PC-3 (cell line): Measurements from ENCODE around the gene TEX26. TPM values are rescaled to one million over a fixed set of nuclear protein-coding genes. Genes with fewer than 3 reads are reported as not detected.

Source experiments
- ATAC-seq: fragments of 200-7000 bp; cut with Tn5 transposase; 2 replicates; pipeline ENCODE4 v1.9.1; 2020; ENCODE audit warnings: mild to moderate bottlenecking, moderate library complexity
- BruUV-seq: library from RNA; stranded (reverse); fragments of 400-500 nt; replicated peaks from 2 replicates; lab custom pipeline; 2021; lab: Mats Ljungman, UMichigan
- CTCF ChIA-PET: fragments of 300-600 bp; sonication (Branson Sonifier 250); formaldehyde crosslinking; loops from one replicate; lab custom pipeline; 2022; ENCODE audit warnings: antibody characterized with exemption; lab: Charles Lee
- POLR2A ChIA-PET: fragments of 300-600 bp; sonication (Branson Sonifier 250); formaldehyde crosslinking; loops from one replicate; lab custom pipeline; 2022; ENCODE audit warnings: antibody characterized with exemption; ENCODE audit not compliant: unreplicated experiment; lab: Charles Lee
- DNase-seq: peaks from one replicate; pipeline ENCODE4 v3.0.0-alpha.2; 2015
- H2AFZ ChIP-seq: fragments of 300-600 bp; sonication (generic); 2 replicates; pipeline ENCODE4 v1.6.0; 2016; ENCODE audit warnings: antibody characterized with exemption, low read length
- H3F3A ChIP-seq: fragments of 300-600 bp; sonication (generic); one replicate; pipeline ENCODE4 v1.6.0; 2017; ENCODE audit warnings: antibody characterized with exemption, low read length, control low read depth, mild to moderate bottlenecking; ENCODE audit not compliant: unreplicated experiment
- H3K27ac ChIP-seq: fragments of 300-600 bp; sonication (generic); 2 replicates; pipeline ENCODE4 v1.5.1; 2016; ENCODE audit warnings: mild to moderate bottlenecking, low read length
- H3K27me3 ChIP-seq: fragments of 300-600 bp; sonication (generic); 2 replicates; pipeline ENCODE4 v1.6.1; 2016; ENCODE audit warnings: low read length, mixed read lengths
- H3K36me3 ChIP-seq: fragments of 300-600 bp; sonication (generic); 2 replicates; pipeline ENCODE4 v1.6.1; 2016; ENCODE audit warnings: low read depth, mixed run types, low read length, mixed read lengths
- H3K4me1 ChIP-seq: fragments of 300-600 bp; sonication (generic); 2 replicates; pipeline ENCODE4 v1.5.1; 2016; ENCODE audit warnings: low read length; ENCODE audit not compliant: insufficient read depth
- H3K4me2 ChIP-seq: fragments of 300-600 bp; sonication (generic); 2 replicates; pipeline ENCODE4 v1.6.0; 2016; ENCODE audit warnings: low read length
- H3K4me3 ChIP-seq: fragments of 300-600 bp; sonication (generic); 2 replicates; pipeline ENCODE4 v1.5.1; 2016; ENCODE audit warnings: mild to moderate bottlenecking, low read length, mixed read lengths
- H3K79me2 ChIP-seq: fragments of 300-600 bp; sonication (generic); 2 replicates; pipeline ENCODE4 v1.6.1; 2017; ENCODE audit warnings: low read length, mixed read lengths
- H3K9ac ChIP-seq: fragments of 300-600 bp; sonication (generic); 2 replicates; pipeline ENCODE4 v1.6.0; 2016; ENCODE audit warnings: mild to moderate bottlenecking, low read length
- H3K9me2 ChIP-seq: fragments of 300-600 bp; sonication (generic); replicated peaks from 2 replicates; pipeline ENCODE4 v1.6.1; 2016; ENCODE audit warnings: mixed run types, low read length, mixed read lengths
- H3K9me3 ChIP-seq: fragments of 300-600 bp; sonication (generic); 2 replicates; pipeline ENCODE4 v1.6.1; 2016; ENCODE audit warnings: low read length, mixed read lengths
- H4K20me1 ChIP-seq: fragments of 300-600 bp; sonication (generic); 2 replicates; pipeline ENCODE4 v1.6.1; 2016; ENCODE audit warnings: low read length, mixed read lengths
- EZH2 ChIP-seq: fragments of 300-600 bp; sonication (generic); IDR thresholded peaks from one replicate; pipeline ENCODE4 v1.6.1; 2017; ENCODE audit warnings: antibody characterized with exemption, mild to moderate bottlenecking, low read length; ENCODE audit not compliant: unreplicated experiment
- EZH2phosphoT487 ChIP-seq: fragments of 300-600 bp; sonication (generic); IDR thresholded peaks from 2 replicates; pipeline ENCODE4 v1.6.1; 2018; ENCODE audit warnings: mild to moderate bottlenecking, antibody characterized with exemption, low read length, borderline replicate concordance
- intact Hi-C: fragments of 100-400 bp; cut with micrococcal nuclease; formaldehyde crosslinking; loops from 2 replicates; pipeline ENCODE4 v1.9.0; 2023
- total RNA-seq: library from RNA; depleted of rRNA; stranded (reverse); fragments of >200 nt; gene quantifications from 2 replicates; pipeline ENCODE4 v1.2.3, GENCODE V29; 2014
- TF ChIP-seq, protein P1 (sequence below): fragments of 300-600 bp; sonication (generic); conservative IDR thresholded peaks from 2 replicates; pipeline ENCODE4 v1.5.1; 2017; ENCODE audit warnings: antibody characterized with exemption, low read depth, mild to moderate bottlenecking, low read length

The TEX26 gene
- total RNA-seq, 1 experiment from 2014 or later = not detected

DNA sequence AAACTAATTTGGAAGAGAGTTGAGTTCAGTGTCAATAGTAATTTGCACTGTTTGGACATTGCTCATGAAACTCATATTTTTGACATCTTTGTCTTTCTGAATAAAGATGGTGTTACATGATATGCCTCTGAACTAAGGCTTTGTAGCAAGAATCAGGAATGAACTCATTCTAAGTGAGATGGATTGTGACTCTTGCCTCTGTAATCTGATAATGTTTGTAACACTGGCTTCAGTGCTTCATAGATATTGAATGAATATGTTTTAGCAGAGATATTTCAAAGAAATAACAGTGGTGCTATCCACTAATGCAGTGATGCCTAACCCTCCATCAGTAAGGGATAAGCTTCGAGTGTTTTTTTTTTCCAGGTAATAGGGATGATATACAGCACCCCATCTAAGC lies 32.9 kb downstream of the TEX26 start:
- ChIA-PET CTCF (no interaction called here), POLR2A (no interaction called here)
- no peaks in the 10 kb centered on the region for H3K79me2 ChIP-seq
- H3K4me2 ChIP-seq = no peak overlapping the region
- intact Hi-C loops = no loop called here
- H3K9me2 ChIP-seq = no peaks in the 10 kb centered on the region
- BruUV-seq = no TSS peak
- H3K4me3 ChIP-seq = no peak overlapping the region
- H3K36me3 ChIP-seq = no peaks in the 10 kb centered on the region
- ATAC-seq (no peak), DNase-seq (no peak)
- no peaks in the 10 kb centered on the region for H3F3A ChIP-seq
- no peak overlapping the region for H3K9ac ChIP-seq
- H4K20me1 ChIP-seq = no peaks in the 10 kb centered on the region
- peaks cover 39% of the 10 kb centered on the region for H3K27me3 ChIP-seq
- no peak overlapping the region for H2AFZ ChIP-seq
- H3K27ac ChIP-seq = no peak overlapping the region
- no peaks in the 10 kb centered on the region for H3K4me1 ChIP-seq
- H3K9me3 ChIP-seq = no peaks in the 10 kb centered on the region
- no peak for TF ChIP-seq EZH2phosphoT487

GRCh38 chr13:30966101-30966500 lies 33.6 kb downstream of the TEX26 start:
- Histone ChIP-seq H4K20me1 (no peaks in the 10 kb centered on the region), H3K4me2 (no peak overlapping the region), H3K27ac (no peak overlapping the region), H3K9me2 (no peaks in the 10 kb centered on the region), H2AFZ (no peak overlapping the region), H3K9me3 (no peaks in the 10 kb centered on the region), H3K36me3 (no peaks in the 10 kb centered on the region), H3K4me1 (no peaks in the 10 kb centered on the region), H3K9ac (no peak overlapping the region), H3K79me2 (no peaks in the 10 kb centered on the region), H3K27me3 (peaks cover 32% of the 10 kb centered on the region), H3K4me3 (no peak overlapping the region), H3F3A (no peaks in the 10 kb centered on the region)
- TF ChIP-seq EZH2phosphoT487 = no peak
- TF ChIP-seq, protein P1, sequence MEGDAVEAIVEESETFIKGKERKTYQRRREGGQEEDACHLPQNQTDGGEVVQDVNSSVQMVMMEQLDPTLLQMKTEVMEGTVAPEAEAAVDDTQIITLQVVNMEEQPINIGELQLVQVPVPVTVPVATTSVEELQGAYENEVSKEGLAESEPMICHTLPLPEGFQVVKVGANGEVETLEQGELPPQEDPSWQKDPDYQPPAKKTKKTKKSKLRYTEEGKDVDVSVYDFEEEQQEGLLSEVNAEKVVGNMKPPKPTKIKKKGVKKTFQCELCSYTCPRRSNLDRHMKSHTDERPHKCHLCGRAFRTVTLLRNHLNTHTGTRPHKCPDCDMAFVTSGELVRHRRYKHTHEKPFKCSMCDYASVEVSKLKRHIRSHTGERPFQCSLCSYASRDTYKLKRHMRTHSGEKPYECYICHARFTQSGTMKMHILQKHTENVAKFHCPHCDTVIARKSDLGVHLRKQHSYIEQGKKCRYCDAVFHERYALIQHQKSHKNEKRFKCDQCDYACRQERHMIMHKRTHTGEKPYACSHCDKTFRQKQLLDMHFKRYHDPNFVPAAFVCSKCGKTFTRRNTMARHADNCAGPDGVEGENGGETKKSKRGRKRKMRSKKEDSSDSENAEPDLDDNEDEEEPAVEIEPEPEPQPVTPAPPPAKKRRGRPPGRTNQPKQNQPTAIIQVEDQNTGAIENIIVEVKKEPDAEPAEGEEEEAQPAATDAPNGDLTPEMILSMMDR = no peak
- no peak for TF ChIP-seq EZH2
- BruUV-seq = no TSS peak
- DNase-seq (no peak), ATAC-seq (no peak)
- CTCF ChIA-PET = no interaction called here
- intact Hi-C loops = no loop called here
- POLR2A ChIA-PET = no interaction called here

GRCh38 chr13:30968846-30969245 lies 36.4 kb downstream of the TEX26 start:
- no peaks in the 10 kb centered on the region for H4K20me1 ChIP-seq
- no peak overlapping the region for H3K4me3 ChIP-seq
- ATAC-seq = no peak
- ChIA-PET CTCF (no interaction called here), POLR2A (no interaction called here)
- H3K27me3 ChIP-seq = peaks cover 10% of the 10 kb centered on the region
- H3K9ac ChIP-seq = no peak overlapping the region
- no TSS peak for BruUV-seq
- intact Hi-C loops = no loop called here
- TF ChIP-seq, protein P1 = no peak
- H3K79me2 ChIP-seq = no peaks in the 10 kb centered on the region
- H3K9me3 ChIP-seq = no peaks in the 10 kb centered on the region
- H3K4me2 ChIP-seq = no peak overlapping the region
- no peaks in the 10 kb centered on the region; the same call in 1 of the 2 replicates for H3K4me1 ChIP-seq
- H2AFZ ChIP-seq = no peak overlapping the region
- DNase-seq = no peak
- H3K36me3 ChIP-seq = no peaks in the 10 kb centered on the region
- no peaks in the 10 kb centered on the region for H3F3A ChIP-seq
- H3K27ac ChIP-seq = no peak overlapping the region
- H3K9me2 ChIP-seq = no peaks in the 10 kb centered on the region
